ENCODE results near the gene MYH14.

- TF ChIP-seq EZH2 (IDR thresholded peaks at IDR 0.05; ENCODE audit: borderline replicate concordance, low read depth, low read length, poor library complexity, severe bottlenecking) (no peak), CTCF (conservative IDR thresholded peaks at IDR 0.05; ENCODE audit: low read depth, low read length) (no peak)
Observed at GRCh38 chr19:50300051-50300450, 96.6 kb downstream of the MYH14 start.

Measured in A673 (cell line).